COLO668 (cell line): ENCODE data around the gene CCSAP.

ENCODE experiments used
- DNase-seq: peaks from one replicate; lab custom pipeline; 2025; ENCODE audit not compliant: unreplicated experiment; lab: John Stamatoyannopoulos, UW

CCSAP gene

GRCh38 chr1:229365569-229365968, 22.7 kb upstream of the CCSAP start:
- no peak for DNase-seq

GRCh38 chr1:229364207-229365065, 21.6 kb upstream of the CCSAP start:
- no peak for DNase-seq

- DNase-seq = no peak
Observed at GRCh38 chr1:229363723-229364122, 20.9 kb upstream of the CCSAP start.

GRCh38 chr1:229360420-229360819, 17.6 kb upstream of the CCSAP start:
- no peak for DNase-seq

- DNase-seq = no peak
Observed at GRCh38 chr1:229355661-229356060, 12.8 kb upstream of the CCSAP start.

GRCh38 chr1:229354226-229354625, 11.4 kb upstream of the CCSAP start:
- no peak for DNase-seq

GRCh38 chr1:229352975-229353374, 10.1 kb upstream of the CCSAP start:
- DNase-seq = no peak

GRCh38 chr1:229349463-229350385, 6.9 kb upstream of the CCSAP start:
- DNase-seq = no peak

GRCh38 chr1:229347528-229347927, 4.7 kb upstream of the CCSAP start:
- no peak for DNase-seq

GRCh38 chr1:229344937-229345684, 2.3 kb upstream of the CCSAP start:
- DNase-seq = no peak

- DNase-seq = no peak
Observed at GRCh38 chr1:229344139-229344538, 1.3 kb upstream of the CCSAP start.

- DNase-seq = peak; percentile 89
Observed at GRCh38 chr1:229341774-229342655, 832 bp downstream of the CCSAP start.

- no peak for DNase-seq
Observed at GRCh38 chr1:229340496-229340895, 2.4 kb downstream of the CCSAP start.

- no peak for DNase-seq
Observed at GRCh38 chr1:229339520-229339919, 3.3 kb downstream of the CCSAP start.

GRCh38 chr1:229339086-229339485, 3.8 kb downstream of the CCSAP start:
- no peak for DNase-seq

- DNase-seq = no peak
Observed at GRCh38 chr1:229336345-229336744, 6.5 kb downstream of the CCSAP start.

- DNase-seq = no peak
Observed at GRCh38 chr1:229334716-229335115, 8.1 kb downstream of the CCSAP start.

GRCh38 chr1:229334269-229334668, 8.6 kb downstream of the CCSAP start:
- no peak for DNase-seq

- no peak for DNase-seq
Observed at GRCh38 chr1:229328598-229329362, 14.1 kb downstream of the CCSAP start.
